Parietal lobe (tissue), 1 donor: ENCODE results near the gene GRIA3. TPM values are rescaled to one million over a fixed set of nuclear protein-coding genes. Genes with fewer than 3 reads are reported as not detected.

Source experiments
- total RNA-seq: library from RNA; depleted of rRNA; stranded (reverse); fragments of >200 nt; gene quantifications from one replicate; pipeline ENCODE4 v1.2.3, GENCODE V29; 2014

The GRIA3 gene
- total RNA-seq = 101 TPM

GRCh38 chrX:123184219-123184865 is at the start of gene GRIA3:
Gene GRIA3 (plus strand): TSS chrX:123184278. CDS start chrX:123184536, 258 bp downstream.

